ENCODE measurements around the gene FBN2. TPM values are rescaled to one million over a fixed set of nuclear protein-coding genes. Genes with fewer than 3 reads are reported as not detected.

FBN2 gene
- total and polyA plus RNA-seq, 5 donors = 0.51 to 1.7 (median 1.3) TPM

GRCh38 chr5:128399111-128399510 is 138.9 kb downstream of the FBN2 start:
- H3K27me3 ChIP-seq (ENCODE audit: control insufficient read depth, insufficient read depth) = no peaks in the 10 kb centered on the region
- H3K4me3 ChIP-seq (ENCODE audit: low read length) = no peak overlapping the region
- no peak for DNase-seq
- H3K27ac ChIP-seq (ENCODE audit: low read length) = no peak overlapping the region
- no peaks in the 10 kb centered on the region for H3K4me1 ChIP-seq (ENCODE audit: control insufficient read depth, insufficient read depth, low read length)
- intact Hi-C loops (cut with DNase I) = no loop called here
- H3K9me3 ChIP-seq (ENCODE audit: control insufficient read depth, low read length) = no peaks in the 10 kb centered on the region
- ATAC-seq = no peak
- WGBS = 70% methylated on average over 1 of the region's 1 CpG

GRCh38 chr5:128397876-128398275 is 140.2 kb downstream of the FBN2 start:
- no peaks in the 10 kb centered on the region for H3K27me3 ChIP-seq (ENCODE audit: control insufficient read depth, insufficient read depth)
- H3K27ac ChIP-seq (ENCODE audit: low read length) = no peak overlapping the region
- intact Hi-C loops (cut with DNase I) = no loop called here
- DNase-seq (no peak), ATAC-seq (no peak)
- H3K9me3 ChIP-seq (ENCODE audit: control insufficient read depth, low read length) = no peaks in the 10 kb centered on the region
- no peaks in the 10 kb centered on the region for H3K4me1 ChIP-seq (ENCODE audit: control insufficient read depth, insufficient read depth, low read length)
- H3K4me3 ChIP-seq (ENCODE audit: low read length) = no peak overlapping the region
- WGBS = 94% methylated on average over 2 of the region's 2 CpGs

GRCh38 chr5:128395073-128395472 is 143.0 kb downstream of the FBN2 start:
- no peak overlapping the region for H3K27ac ChIP-seq (ENCODE audit: low read length)
- H3K9me3 ChIP-seq (ENCODE audit: control insufficient read depth, low read length) = no peaks in the 10 kb centered on the region
- no peaks in the 10 kb centered on the region for H3K27me3 ChIP-seq (ENCODE audit: control insufficient read depth, insufficient read depth)
- no peaks in the 10 kb centered on the region for H3K4me1 ChIP-seq (ENCODE audit: control insufficient read depth, insufficient read depth, low read length)
- no peak overlapping the region for H3K4me3 ChIP-seq (ENCODE audit: low read length)
- ATAC-seq (no peak), DNase-seq (no peak)
- 75% methylated on average over 8 of the region's 8 CpGs for WGBS
- intact Hi-C loops (cut with DNase I) = no loop called here

- DNase-seq (no peak), ATAC-seq (no peak)
- intact Hi-C loops (cut with DNase I) = no loop called here
- Histone ChIP-seq H3K27me3 (ENCODE audit: control insufficient read depth, insufficient read depth) (no peaks in the 10 kb centered on the region), H3K9me3 (ENCODE audit: control insufficient read depth, low read length) (no peaks in the 10 kb centered on the region), H3K4me1 (ENCODE audit: control insufficient read depth, insufficient read depth, low read length) (no peaks in the 10 kb centered on the region), H3K4me3 (ENCODE audit: low read length) (no peak overlapping the region), H3K27ac (ENCODE audit: low read length) (no peak overlapping the region)
- WGBS = 90% methylated on average over 2 of the region's 2 CpGs
Measured at GRCh38 chr5:128384068-128384467, 154.0 kb downstream of the FBN2 start.

- no peak for ATAC-seq
- intact Hi-C loops (cut with DNase I) = no loop called here
- DNase-seq = no peak
- Histone ChIP-seq H3K4me3 (ENCODE audit: low read length) (no peak overlapping the region), H3K27me3 (ENCODE audit: control insufficient read depth, insufficient read depth) (no peaks in the 10 kb centered on the region), H3K9me3 (ENCODE audit: control insufficient read depth, low read length) (no peaks in the 10 kb centered on the region), H3K27ac (ENCODE audit: low read length) (no peak overlapping the region), H3K4me1 (ENCODE audit: control insufficient read depth, insufficient read depth, low read length) (no peaks in the 10 kb centered on the region)
- WGBS = 85% methylated on average over 3 of the region's 3 CpGs
Measured at GRCh38 chr5:128380337-128380736, 157.7 kb downstream of the FBN2 start.

GRCh38 chr5:128378632-128379031 is 159.4 kb downstream of the FBN2 start:
- Histone ChIP-seq H3K27ac (ENCODE audit: low read length) (no peak overlapping the region), H3K4me3 (ENCODE audit: low read length) (no peak overlapping the region), H3K27me3 (ENCODE audit: control insufficient read depth, insufficient read depth) (no peaks in the 10 kb centered on the region), H3K4me1 (ENCODE audit: control insufficient read depth, insufficient read depth, low read length) (no peaks in the 10 kb centered on the region), H3K9me3 (ENCODE audit: control insufficient read depth, low read length) (no peaks in the 10 kb centered on the region)
- WGBS = 90% methylated on average over 1 of the region's 1 CpG
- no peak for DNase-seq
- ATAC-seq = no peak
- intact Hi-C loops (cut with DNase I) = no loop called here

- 83% methylated on average over 2 of the region's 2 CpGs for WGBS
- no peak overlapping the region for H3K27ac ChIP-seq (ENCODE audit: low read length)
Measured at GRCh38 chr5:128378196-128378595, 159.8 kb downstream of the FBN2 start.

GRCh38 chr5:128376577-128376976 is 161.5 kb downstream of the FBN2 start:
- ATAC-seq (no peak), DNase-seq (no peak)
- Histone ChIP-seq H3K4me3 (ENCODE audit: low read length) (no peak overlapping the region), H3K27ac (ENCODE audit: low read length) (no peak overlapping the region), H3K4me1 (ENCODE audit: control insufficient read depth, insufficient read depth, low read length) (no peaks in the 10 kb centered on the region), H3K27me3 (ENCODE audit: control insufficient read depth, insufficient read depth) (no peaks in the 10 kb centered on the region), H3K9me3 (ENCODE audit: control insufficient read depth, low read length) (no peaks in the 10 kb centered on the region)
- 68% methylated on average over 1 of the region's 1 CpG for WGBS
- intact Hi-C loops (cut with DNase I) = no loop called here

More at GRCh38 chr5:128378196-128378595, 159.8 kb downstream of the FBN2 start:
- Histone ChIP-seq H3K4me1 (ENCODE audit: control insufficient read depth, insufficient read depth, low read length) (no peaks in the 10 kb centered on the region), H3K4me3 (ENCODE audit: low read length) (no peak overlapping the region), H3K27me3 (ENCODE audit: control insufficient read depth, insufficient read depth) (no peaks in the 10 kb centered on the region), H3K9me3 (ENCODE audit: control insufficient read depth, low read length) (no peaks in the 10 kb centered on the region)
- DNase-seq (no peak), ATAC-seq (no peak)
- intact Hi-C loops (cut with DNase I) = no loop called here

GRCh38 chr5:128366147-128366546 is 171.9 kb downstream of the FBN2 start:
- Histone ChIP-seq H3K4me3 (ENCODE audit: low read length) (no peak overlapping the region), H3K27ac (ENCODE audit: low read length) (no peak overlapping the region), H3K27me3 (ENCODE audit: control insufficient read depth, insufficient read depth) (no peaks in the 10 kb centered on the region), H3K9me3 (ENCODE audit: control insufficient read depth, low read length) (no peaks in the 10 kb centered on the region), H3K4me1 (ENCODE audit: control insufficient read depth, insufficient read depth, low read length) (no peaks in the 10 kb centered on the region)
- intact Hi-C loops (cut with DNase I) = no loop called here
- ATAC-seq = no peak
- DNase-seq = no peak
- 90% methylated on average over 3 of the region's 3 CpGs for WGBS

- intact Hi-C loops (cut with DNase I) = no loop called here
- 88% methylated on average over 4 of the region's 4 CpGs for WGBS
- Histone ChIP-seq H3K4me3 (ENCODE audit: low read length) (no peak overlapping the region), H3K9me3 (ENCODE audit: control insufficient read depth, low read length) (no peaks in the 10 kb centered on the region), H3K27ac (ENCODE audit: low read length) (no peak overlapping the region), H3K27me3 (ENCODE audit: control insufficient read depth, insufficient read depth) (no peaks in the 10 kb centered on the region), H3K4me1 (ENCODE audit: control insufficient read depth, insufficient read depth, low read length) (no peaks in the 10 kb centered on the region)
- DNase-seq = no peak
- no peak for ATAC-seq
Measured at GRCh38 chr5:128362370-128362769, 175.7 kb downstream of the FBN2 start.

GRCh38 chr5:128358826-128359225 is 179.2 kb downstream of the FBN2 start:
- 98% methylated on average over 1 of the region's 1 CpG for WGBS
- H3K4me1 ChIP-seq (ENCODE audit: control insufficient read depth, insufficient read depth, low read length) = no peaks in the 10 kb centered on the region
- no peaks in the 10 kb centered on the region for H3K9me3 ChIP-seq (ENCODE audit: control insufficient read depth, low read length)
- intact Hi-C loops (cut with DNase I) = no loop called here
- no peak overlapping the region for H3K27ac ChIP-seq (ENCODE audit: low read length)
- H3K4me3 ChIP-seq (ENCODE audit: low read length) = no peak overlapping the region
- no peak for DNase-seq
- no peak for ATAC-seq
- no peaks in the 10 kb centered on the region for H3K27me3 ChIP-seq (ENCODE audit: control insufficient read depth, insufficient read depth)

- 92% methylated on average over 3 of the region's 3 CpGs for WGBS
- Histone ChIP-seq H3K27me3 (ENCODE audit: control insufficient read depth, insufficient read depth) (no peaks in the 10 kb centered on the region), H3K27ac (ENCODE audit: low read length) (no peak overlapping the region), H3K4me3 (ENCODE audit: low read length) (no peak overlapping the region), H3K4me1 (ENCODE audit: control insufficient read depth, insufficient read depth, low read length) (no peaks in the 10 kb centered on the region), H3K9me3 (ENCODE audit: control insufficient read depth, low read length) (no peaks in the 10 kb centered on the region)
- intact Hi-C loops (cut with DNase I) = no loop called here
- no peak for DNase-seq
- no peak for ATAC-seq
Measured at GRCh38 chr5:128357226-128357625, 180.8 kb downstream of the FBN2 start.
